Subcutaneous abdominal adipose tissue (tissue), 5 donors: ENCODE measurements around the gene AP1S3.
"Not testable (repeated sequence)": the region's sequence is repeated elsewhere in the genome, so short reads cannot be mapped to it uniquely, and the experiment has no call there.

Experiments used
- H3K27ac ChIP-seq: one replicate; pipeline ENCODE4 v1.7.0; 2013; ENCODE audit warnings: low read depth, mild to moderate bottlenecking, inconsistent platforms, low read length, moderate library complexity
- H3K27me3 ChIP-seq, 5 donors: one replicate each; pipeline ENCODE4 v1.7.0; 2013; ENCODE audit warnings: low read length in 5 of 5, inconsistent platforms in 1 of 5; ENCODE audit not compliant: control insufficient read depth in 5 of 5, insufficient read depth in 4 of 5
- H3K36me3 ChIP-seq, 5 donors: one replicate each; pipeline ENCODE4 v1.7.0; 2013; ENCODE audit warnings: low read length in 5 of 5; ENCODE audit not compliant: control insufficient read depth in 5 of 5, insufficient read depth in 5 of 5
- H3K4me1 ChIP-seq, 5 donors: one replicate each; pipeline ENCODE4 v1.7.0; 2013; ENCODE audit warnings: low read length in 5 of 5, mild to moderate bottlenecking in 3 of 5, moderate library complexity in 1 of 5; ENCODE audit not compliant: control insufficient read depth in 5 of 5, insufficient read depth in 5 of 5
- H3K4me3 ChIP-seq, 5 donors: one replicate each; pipeline ENCODE4 v1.7.0; 2013; ENCODE audit warnings: low read length in 5 of 5, low read depth in 1 of 5
- H3K9ac ChIP-seq, 5 donors: one replicate each; pipeline ENCODE4 v1.7.0; 2013; ENCODE audit warnings: low read length in 5 of 5, mild to moderate bottlenecking in 4 of 5, moderate library complexity in 3 of 5
- H3K9me3 ChIP-seq, 5 donors: one replicate each; pipeline ENCODE4 v1.7.0; 2013; ENCODE audit warnings: low read length in 5 of 5; ENCODE audit not compliant: control insufficient read depth in 5 of 5
- donor health status: healthy.
- donor health status: healthy.
- donor health status: healthy.
- donor health status: healthy.
- donor health status: healthy.

Gene AP1S3

DNA sequence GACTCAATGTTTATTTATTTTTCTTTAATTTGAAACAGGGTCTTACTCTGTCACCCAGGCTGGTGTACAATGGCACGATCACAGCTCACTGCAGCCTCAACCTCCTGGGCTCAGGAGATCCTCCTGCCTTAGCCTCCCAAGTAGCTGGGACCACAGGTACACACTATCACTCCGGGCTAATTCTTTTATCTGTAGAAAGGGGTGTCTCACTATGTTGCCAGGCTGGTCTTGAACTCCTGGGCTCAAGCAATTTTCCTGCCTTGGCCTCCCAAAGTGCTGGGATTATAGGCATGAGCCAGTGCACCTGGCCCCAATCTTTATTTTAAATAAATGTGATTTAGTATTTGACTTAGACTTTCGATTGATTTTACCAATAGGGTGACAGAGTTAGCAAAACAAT lies 22.6 kb downstream of the AP1S3 start:
- not testable (repeated sequence) for H3K9me3 ChIP-seq, H3K36me3 ChIP-seq, H3K27ac ChIP-seq

DNA sequence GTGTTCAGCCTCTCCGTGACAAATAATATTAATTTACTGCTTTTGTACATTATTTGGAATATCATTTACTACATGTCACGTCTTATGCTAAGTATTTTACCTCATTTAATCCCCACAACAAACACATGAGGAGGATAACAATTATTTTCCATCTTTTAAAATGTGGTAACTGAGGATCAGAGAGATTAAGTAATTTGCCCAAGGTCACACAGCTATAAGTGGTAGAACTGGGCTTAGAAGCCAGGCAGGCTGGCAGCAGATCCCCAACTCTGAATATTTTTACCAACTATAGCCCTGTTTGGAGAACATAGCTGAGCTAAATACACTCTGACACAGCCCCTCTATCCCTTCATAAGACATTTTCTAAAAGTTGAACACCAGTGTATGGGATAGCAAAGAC lies 24.1 kb downstream of the AP1S3 start:
- Histone ChIP-seq H3K9me3 (no peaks in the 10 kb centered on the region), H3K36me3 (no peaks in the 10 kb centered on the region), H3K27me3 (no peaks in the 10 kb centered on the region), H3K9ac (no peak overlapping the region), H3K4me1 (no peaks in the 10 kb centered on the region), H3K27ac (no peak overlapping the region), H3K4me3 (no peak overlapping the region)

More for the DNA sequence above, 22.6 kb downstream of the AP1S3 start:
- not testable (repeated sequence) for H3K27me3 ChIP-seq, H3K4me1 ChIP-seq, H3K4me3 ChIP-seq, H3K9ac ChIP-seq

DNA sequence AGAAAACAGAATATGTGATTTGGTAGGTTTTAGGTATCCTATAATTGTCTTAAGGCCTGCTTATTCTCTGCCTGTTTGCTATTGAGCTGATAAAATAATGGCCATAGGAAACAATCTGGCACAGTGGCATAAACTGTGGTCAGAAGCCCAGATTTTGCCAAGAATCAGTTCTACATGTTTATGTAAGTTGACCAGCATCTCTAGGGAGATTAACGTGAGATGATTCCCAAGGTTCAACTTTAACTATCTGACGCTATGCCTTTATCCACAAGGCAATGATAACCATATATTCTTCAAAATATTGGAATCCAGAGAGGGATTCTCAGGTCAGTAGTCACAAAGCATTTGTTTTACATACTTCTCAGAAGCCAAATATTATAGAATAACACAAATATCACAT lies 25.6 kb downstream of the AP1S3 start:
- Histone ChIP-seq H3K36me3 (no peaks in the 10 kb centered on the region), H3K27me3 (no peaks in the 10 kb centered on the region), H3K4me3 (no peak overlapping the region), H3K9ac (no peak overlapping the region), H3K27ac (no peak overlapping the region), H3K9me3 (no peaks in the 10 kb centered on the region), H3K4me1 (no peaks in the 10 kb centered on the region)

DNA sequence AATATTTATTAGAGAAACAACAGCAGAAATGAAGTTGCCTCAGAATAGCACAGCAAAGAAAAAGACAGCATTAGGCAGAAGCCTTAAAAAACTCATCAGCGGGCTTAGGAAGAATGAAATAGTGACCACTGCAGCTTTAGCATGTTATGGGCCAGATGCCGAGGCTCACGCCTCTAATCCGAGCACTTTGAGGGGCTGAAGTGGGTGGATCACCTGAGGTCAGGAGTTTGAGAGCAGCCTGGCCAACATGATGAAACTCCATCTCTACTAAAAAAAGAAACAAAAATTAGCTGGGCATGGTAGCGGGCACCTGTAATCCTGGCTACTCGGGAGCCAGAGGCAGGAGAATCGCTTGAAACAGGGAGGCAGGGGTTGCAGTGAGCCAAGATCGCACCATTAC lies 32.4 kb downstream of the AP1S3 start:
- Histone ChIP-seq H3K4me3 (no peak overlapping the region), H3K9ac (no peak overlapping the region), H3K27ac (no peak overlapping the region), H3K4me1 (no peaks in the 10 kb centered on the region), H3K9me3 (no peaks in the 10 kb centered on the region), H3K36me3 (no peaks in the 10 kb centered on the region), H3K27me3 (no peaks in the 10 kb centered on the region)

DNA sequence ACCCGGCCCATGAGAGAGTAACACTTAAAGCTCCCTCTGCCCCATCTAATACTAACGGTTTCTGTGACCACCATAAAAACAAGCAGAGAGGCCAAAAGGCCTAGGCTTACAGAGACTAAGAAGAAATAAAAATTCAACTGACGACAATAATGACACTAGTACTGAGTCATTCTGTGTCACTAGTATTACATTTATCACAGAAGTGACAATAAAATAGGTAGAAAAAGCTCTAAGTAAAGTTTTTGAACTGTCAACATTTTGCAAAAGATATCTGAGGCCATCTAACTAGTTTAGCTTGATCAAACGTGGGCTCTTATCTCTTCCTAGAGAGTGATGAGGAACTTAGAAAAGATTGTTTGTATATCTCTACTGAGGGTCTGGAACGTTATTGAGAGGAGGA lies 35.6 kb downstream of the AP1S3 start:
- Histone ChIP-seq H3K9ac (no peak overlapping the region), H3K36me3 (no peaks in the 10 kb centered on the region), H3K27ac (no peak overlapping the region), H3K9me3 (no peaks in the 10 kb centered on the region), H3K4me3 (no peak overlapping the region), H3K4me1 (no peaks in the 10 kb centered on the region), H3K27me3 (no peaks in the 10 kb centered on the region)

DNA sequence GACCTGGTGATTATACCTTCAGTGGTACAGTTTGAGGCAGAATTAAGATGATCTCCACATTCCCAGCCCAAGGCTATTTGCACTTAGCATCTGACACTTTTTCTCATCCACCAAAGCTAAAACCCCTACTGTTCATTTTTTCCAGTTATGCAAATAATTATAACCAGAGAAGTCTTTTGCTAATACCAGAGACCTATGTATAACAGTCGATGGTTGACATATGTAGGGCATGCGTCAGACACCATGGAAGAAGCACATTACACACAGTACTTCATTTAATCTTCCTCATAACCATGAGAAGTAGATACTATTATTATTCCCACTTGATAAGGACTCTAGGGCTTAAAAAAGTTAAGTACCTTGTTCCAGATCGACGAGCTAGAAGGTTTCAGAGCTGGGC lies 36.5 kb downstream of the AP1S3 start:
- Histone ChIP-seq H3K9me3 (no peaks in the 10 kb centered on the region), H3K27me3 (no peaks in the 10 kb centered on the region), H3K36me3 (no peaks in the 10 kb centered on the region)

DNA sequence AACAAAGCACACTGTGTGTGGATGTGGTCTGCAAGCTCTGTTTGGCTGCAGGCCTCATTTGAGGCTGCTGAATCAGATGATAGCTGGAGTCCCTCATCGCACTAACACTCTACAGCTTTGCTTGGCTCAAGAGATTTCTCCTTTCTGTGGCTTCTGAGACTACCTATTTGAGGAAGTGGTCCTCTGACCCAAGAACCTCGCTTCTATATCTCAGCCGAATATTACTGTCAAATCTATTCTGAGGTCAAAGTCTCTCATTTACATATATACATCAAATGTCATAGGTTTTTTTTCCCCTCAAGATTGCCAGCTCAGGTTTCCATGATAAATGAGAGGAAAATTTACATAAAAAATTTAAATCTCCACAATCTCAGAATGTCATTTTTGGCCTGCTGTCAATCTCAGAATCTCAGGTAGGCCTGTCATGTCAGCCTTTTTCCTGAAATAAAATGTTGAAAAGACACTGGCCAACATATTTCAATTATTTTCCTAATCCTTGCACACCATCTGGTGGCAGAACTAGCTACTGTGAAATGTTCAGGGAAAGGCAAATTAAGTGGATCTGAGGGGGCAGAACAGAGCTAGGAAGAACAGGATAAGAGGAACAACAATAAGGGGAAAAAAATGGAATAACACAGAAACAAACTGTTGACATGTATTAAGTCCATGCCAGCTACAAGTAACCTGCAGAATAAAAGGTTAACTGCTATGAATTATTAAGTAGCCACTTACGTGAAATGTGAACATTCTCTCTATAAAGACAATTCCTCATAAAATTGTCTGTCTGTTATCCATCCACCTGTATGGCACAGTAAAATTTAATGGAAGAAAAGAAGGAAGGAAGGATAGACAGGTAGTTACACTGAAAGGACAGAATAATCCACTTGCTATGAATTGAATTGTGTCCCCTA lies 39.3 kb downstream of the AP1S3 start:
- Histone ChIP-seq H3K27me3 (no peaks in the 10 kb centered on the region), H3K27ac (no peak overlapping the region), H3K9ac (no peak overlapping the region), H3K4me1 (no peaks in the 10 kb centered on the region), H3K36me3 (no peaks in the 10 kb centered on the region), H3K9me3 (peaks cover 0 to 3% (median 0%) of the 10 kb centered on the region in 5 donors), H3K4me3 (no peak overlapping the region)

More for the DNA sequence above, 36.5 kb downstream of the AP1S3 start:
- H3K9ac ChIP-seq: no peak overlapping the region
- H3K27ac ChIP-seq: no peak overlapping the region
- no peaks in the 10 kb centered on the region for H3K4me1 ChIP-seq
- H3K4me3 ChIP-seq: no peak overlapping the region

DNA sequence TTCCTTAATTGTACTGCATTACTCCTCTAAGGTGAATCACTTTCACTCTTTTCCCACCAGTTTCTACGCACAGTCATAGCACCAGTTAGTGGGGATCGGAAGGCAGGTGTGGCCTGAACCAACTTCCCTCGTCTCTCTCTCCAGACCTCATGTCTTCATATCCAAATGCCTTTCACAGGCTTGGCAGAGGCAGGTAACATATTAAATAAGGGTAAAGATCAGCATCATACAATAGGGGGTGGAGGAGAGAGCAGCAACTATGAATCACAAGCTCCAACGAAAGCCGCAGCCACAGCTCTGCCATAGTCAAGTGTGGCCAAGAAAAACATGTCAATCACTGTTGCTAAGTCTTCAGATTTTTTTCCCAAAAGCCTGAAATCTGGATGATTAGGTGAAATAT lies 40.3 kb downstream of the AP1S3 start:
- H3K4me1 ChIP-seq: no peaks in the 10 kb centered on the region
- H3K9me3 ChIP-seq: peaks cover 0 to 3% (median 0%) of the 10 kb centered on the region in 5 donors
- H3K27ac ChIP-seq: no peak overlapping the region
- no peaks in the 10 kb centered on the region for H3K36me3 ChIP-seq
- H3K4me3 ChIP-seq: no peak overlapping the region
- H3K9ac ChIP-seq: no peak overlapping the region
- no peaks in the 10 kb centered on the region for H3K27me3 ChIP-seq

DNA sequence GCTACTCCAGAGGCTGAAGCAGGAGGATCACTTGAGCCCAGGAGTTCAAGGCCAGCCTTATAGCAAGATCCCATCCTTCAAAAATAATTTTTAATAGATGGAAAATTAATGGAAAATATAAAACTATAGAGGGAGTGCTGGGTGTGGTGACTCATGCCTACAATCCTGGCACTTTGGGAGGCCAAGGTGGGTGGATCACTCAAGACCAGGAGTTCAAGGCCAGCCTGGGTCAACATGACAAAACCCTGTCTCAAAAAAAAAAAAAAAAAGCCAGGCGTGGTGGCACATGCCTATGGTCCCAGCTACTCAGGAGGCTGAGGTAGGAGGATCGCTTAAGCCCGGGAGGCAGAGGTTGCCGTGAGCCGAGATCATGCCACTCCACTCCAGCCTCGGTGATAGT lies 48.0 kb downstream of the AP1S3 start:
- Histone ChIP-seq H3K9ac (no peak overlapping the region), H3K27me3 (no peaks in the 10 kb centered on the region), H3K36me3 (no peaks in the 10 kb centered on the region), H3K27ac (no peak overlapping the region), H3K4me3 (no peak overlapping the region), H3K9me3 (peaks cover 0 to 3% (median 0%) of the 10 kb centered on the region in 5 donors), H3K4me1 (no peaks in the 10 kb centered on the region)

DNA sequence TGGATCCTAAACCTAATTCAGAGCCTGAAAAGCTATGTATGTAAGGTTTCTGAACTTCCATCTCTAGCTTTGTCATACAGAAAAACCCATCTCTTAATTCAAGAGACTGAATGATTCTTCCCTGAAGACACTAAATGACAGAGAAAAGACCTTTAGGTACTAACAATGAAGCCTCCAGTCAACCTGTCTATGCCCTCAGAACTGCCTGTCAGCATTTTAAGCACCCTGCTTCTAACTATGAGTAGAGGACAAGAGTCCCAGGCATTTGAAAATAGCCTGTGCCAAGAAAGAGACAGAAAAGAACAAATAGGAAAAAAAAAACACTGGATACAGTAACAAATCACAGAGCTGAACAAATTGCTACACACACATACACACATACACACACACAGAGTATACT lies 48.6 kb downstream of the AP1S3 start:
- Histone ChIP-seq H3K27ac (no peak overlapping the region), H3K4me1 (no peaks in the 10 kb centered on the region), H3K4me3 (no peak overlapping the region), H3K9ac (no peak overlapping the region), H3K36me3 (no peaks in the 10 kb centered on the region), H3K27me3 (no peaks in the 10 kb centered on the region), H3K9me3 (peaks cover 0 to 3% (median 0%) of the 10 kb centered on the region in 5 donors)
